ENCODE measurements around the gene SOD3. TPM values are rescaled to one million over a fixed set of nuclear protein-coding genes. Genes with fewer than 3 reads are reported as not detected.
A peak's percentile ranks its signal among the peaks of the same experiment; 100 is the strongest.

SOD3 gene
- total RNA-seq, 1 experiment from 2014 or later, result 0.07 TPM

DNA sequence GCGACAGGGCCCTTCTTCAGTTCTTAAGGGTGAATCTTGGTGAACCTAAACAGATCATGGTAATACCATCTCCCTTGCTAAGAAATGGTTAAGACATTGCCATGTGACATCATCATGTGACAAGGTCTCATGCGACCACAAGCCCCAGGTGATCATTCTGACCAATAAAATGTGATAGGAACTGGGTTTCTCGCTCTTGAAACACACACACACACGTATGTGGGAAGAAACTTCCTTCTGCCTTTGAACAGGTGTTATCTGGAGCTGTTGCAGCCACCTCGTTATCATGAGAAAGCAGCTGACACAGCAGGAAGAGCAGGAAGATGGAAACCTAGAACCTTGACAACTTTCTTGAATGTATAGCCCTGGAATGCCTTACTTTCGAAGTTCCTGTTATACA is 10.2 kb downstream of the SOD3 start:
- Histone ChIP-seq H3K4me3 (ENCODE audit: insufficient read depth, low read depth, low read length) (no peak overlapping the region), H3K27me3 (ENCODE audit: control insufficient read depth, insufficient read depth, low read length) (peaks cover 16% of the 10 kb centered on the region), H3K36me3 (replicated peaks; ENCODE audit: control insufficient read depth, insufficient read depth, low read length) (no peaks in the 10 kb centered on the region)
- DNase-seq, result peak; percentile 32

DNA sequence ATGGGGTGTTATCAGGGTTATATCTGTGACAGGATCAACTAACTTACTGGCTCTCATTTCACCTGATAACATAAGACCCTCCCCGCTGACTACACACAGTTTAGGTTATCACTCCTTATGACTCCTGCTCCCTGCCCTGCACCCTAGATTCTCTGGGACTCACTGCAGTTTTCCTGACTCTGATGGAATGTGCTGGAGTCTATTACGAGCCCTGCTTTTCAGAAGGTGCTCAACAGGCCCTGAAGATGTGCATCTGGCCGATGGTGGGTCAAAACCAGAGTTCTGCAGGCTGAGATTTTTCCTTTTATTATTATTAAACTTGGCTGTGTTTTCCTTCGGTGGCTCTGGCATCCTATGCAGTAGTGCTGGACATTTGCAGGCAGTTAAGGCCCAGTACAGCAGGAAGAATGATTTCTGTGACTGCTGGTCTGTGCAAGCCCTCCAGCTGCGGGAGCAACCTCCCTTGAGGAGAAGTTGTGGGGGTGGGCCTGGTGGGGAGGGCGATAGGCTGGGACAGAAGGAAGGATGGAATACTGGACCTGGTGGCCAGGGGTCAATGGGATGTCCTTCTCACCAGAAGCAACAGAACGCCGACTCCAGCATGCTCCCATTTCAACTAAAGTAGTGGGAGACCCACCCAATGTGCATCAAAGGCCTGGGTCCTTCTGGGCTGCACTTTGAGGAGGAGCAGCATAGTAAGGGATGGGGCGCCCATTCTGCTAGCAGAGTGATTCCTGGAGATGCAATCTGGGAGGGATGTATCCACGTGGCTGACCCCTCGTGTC is 11.0 kb downstream of the SOD3 start:
- Histone ChIP-seq H3K27me3 (ENCODE audit: control insufficient read depth, insufficient read depth, low read length) (peaks cover 8% of the 10 kb centered on the region; the same call in 1 of the 2 replicates), H3K36me3 (replicated peaks; ENCODE audit: control insufficient read depth, insufficient read depth, low read length) (no peaks in the 10 kb centered on the region), H3K4me3 (ENCODE audit: insufficient read depth, low read depth, low read length) (no peak overlapping the region)
- DNase-seq, result no peak

DNA sequence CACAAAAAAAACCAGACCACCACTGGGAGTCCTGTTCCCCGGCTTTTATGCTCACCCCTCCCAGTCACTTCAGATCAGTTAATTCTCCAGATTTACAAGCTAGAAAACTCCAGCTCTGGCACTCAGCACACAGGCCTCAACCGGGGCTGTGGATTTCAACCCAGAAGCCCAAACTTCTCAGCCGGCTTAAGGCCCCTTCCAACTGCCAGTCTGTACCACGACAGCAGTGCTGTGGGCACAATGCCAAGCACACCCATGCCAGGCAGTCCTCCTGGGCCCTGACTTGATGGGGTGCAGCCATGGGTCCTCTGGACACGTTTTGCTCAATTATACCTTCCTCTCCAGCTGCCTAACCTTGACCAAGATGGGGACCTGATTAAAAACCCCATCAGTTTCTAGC is 12.2 kb downstream of the SOD3 start:
- DNase-seq, result no peak
- Histone ChIP-seq H3K27me3 (ENCODE audit: control insufficient read depth, insufficient read depth, low read length) (peaks cover under 1% of the 10 kb centered on the region; the same call in 1 of the 2 replicates), H3K36me3 (replicated peaks; ENCODE audit: control insufficient read depth, insufficient read depth, low read length) (no peaks in the 10 kb centered on the region), H3K4me3 (ENCODE audit: insufficient read depth, low read depth, low read length) (no peak overlapping the region)

DNA sequence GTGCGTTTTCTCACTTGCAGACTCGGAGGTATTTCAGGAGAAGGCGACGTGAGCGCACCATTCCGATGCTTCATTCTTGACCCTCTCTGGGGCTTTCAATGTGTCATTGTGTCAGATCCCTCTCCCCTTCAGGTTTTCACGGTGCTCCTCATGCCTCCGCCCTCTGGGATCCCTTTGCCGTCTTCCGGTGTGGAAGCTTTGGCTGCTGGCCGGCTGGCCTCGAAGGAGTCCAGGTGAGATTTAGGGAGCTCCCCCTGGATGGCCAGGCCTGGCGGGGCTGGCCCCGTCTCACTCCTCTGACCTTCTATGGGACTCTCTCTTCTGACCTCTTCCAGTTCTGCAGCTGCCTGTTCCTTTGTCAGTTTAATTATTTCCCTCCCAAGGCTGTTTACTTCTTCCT is 12.9 kb downstream of the SOD3 start:
- H3K4me3 ChIP-seq (ENCODE audit: insufficient read depth, low read depth, low read length), result no peak overlapping the region
- H3K36me3 ChIP-seq (replicated peaks; ENCODE audit: control insufficient read depth, insufficient read depth, low read length), result no peaks in the 10 kb centered on the region
- peak; percentile 14 for DNase-seq
- no peaks in the 10 kb centered on the region for H3K27me3 ChIP-seq (ENCODE audit: control insufficient read depth, insufficient read depth, low read length)

DNA sequence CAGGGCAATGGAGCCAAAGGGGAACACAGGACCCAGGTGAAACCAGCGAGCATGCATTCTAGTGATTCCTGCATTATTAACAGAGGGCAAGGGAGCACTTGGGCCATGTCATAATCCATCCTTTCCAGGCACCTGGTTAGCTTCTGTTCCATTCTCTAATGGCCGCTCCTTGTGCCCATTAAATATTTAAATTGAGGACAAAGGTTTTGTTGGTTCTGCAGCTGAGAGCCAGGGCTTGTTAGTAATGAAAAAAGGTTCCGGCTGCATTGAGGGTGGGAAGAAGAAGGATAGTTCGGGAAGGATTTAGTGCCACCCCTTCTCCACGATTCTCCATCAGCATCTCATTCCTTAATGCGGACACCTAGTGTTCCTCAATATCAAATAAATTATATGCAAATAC is 13.6 kb downstream of the SOD3 start:
- H3K27me3 ChIP-seq (ENCODE audit: control insufficient read depth, insufficient read depth, low read length), result no peaks in the 10 kb centered on the region
- no peak for DNase-seq
- no peaks in the 10 kb centered on the region for H3K36me3 ChIP-seq (replicated peaks; ENCODE audit: control insufficient read depth, insufficient read depth, low read length)

DNA sequence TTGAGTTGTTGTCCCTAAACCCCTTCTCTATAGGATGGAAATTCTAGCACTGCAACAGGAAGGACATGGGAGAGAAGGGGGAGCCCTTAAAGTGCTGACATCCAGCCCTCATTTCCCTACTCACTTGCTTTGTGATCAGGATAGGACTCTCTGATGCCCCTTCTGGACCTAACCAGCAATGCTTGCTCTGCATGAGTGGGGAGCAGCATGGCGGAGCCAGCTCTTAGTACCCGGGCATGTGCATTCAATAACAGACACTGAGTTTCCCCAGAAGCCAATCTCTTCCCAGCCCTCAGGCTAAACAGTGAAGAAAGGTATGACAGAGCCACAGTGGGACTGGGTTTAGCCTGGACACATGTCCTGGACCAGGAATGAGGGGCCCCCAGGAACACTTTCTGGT is 14.0 kb downstream of the SOD3 start:
- Histone ChIP-seq H3K36me3 (replicated peaks; ENCODE audit: control insufficient read depth, insufficient read depth, low read length) (no peaks in the 10 kb centered on the region), H3K27me3 (ENCODE audit: control insufficient read depth, insufficient read depth, low read length) (no peaks in the 10 kb centered on the region)
- DNase-seq, result peak; percentile 68

More for the DNA sequence above, 13.6 kb downstream of the SOD3 start:
- no peak overlapping the region for H3K4me3 ChIP-seq (ENCODE audit: insufficient read depth, low read depth, low read length)

DNA sequence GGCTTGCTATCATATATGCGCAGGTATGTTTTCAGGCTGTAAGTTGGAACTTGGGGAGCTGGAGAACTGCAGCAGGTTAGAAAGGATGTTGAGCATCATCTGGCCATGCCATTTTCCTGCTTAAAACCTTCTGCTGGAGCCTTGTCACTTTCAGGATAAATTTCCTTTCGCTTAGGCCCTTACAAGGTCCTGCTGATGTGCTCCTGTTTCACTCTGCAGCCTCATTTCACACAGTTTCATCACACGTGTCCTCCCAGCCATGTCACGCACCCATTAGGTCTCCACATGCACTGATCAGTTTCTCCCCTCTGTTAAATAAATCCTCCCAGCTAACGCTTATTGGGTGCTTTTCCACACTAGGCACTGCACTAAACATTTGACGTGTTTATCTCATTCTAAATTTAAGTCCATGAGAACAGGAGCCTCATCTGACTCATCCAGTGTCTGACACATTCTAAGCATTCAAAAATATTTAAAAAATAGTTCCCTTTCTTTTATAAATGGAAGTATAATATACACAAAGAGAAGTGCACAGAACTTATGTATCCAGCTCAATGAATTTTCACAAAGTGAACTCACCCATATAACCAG is 14.5 kb downstream of the SOD3 start:
- H3K4me3 ChIP-seq (ENCODE audit: insufficient read depth, low read depth, low read length), result no peak overlapping the region
- no peaks in the 10 kb centered on the region for H3K27me3 ChIP-seq (ENCODE audit: control insufficient read depth, insufficient read depth, low read length)
- DNase-seq, result no peak
- no peaks in the 10 kb centered on the region for H3K36me3 ChIP-seq (replicated peaks; ENCODE audit: control insufficient read depth, insufficient read depth, low read length)

More for the DNA sequence above, 14.0 kb downstream of the SOD3 start:
- H3K4me3 ChIP-seq (ENCODE audit: insufficient read depth, low read depth, low read length), result no peak overlapping the region

DNA sequence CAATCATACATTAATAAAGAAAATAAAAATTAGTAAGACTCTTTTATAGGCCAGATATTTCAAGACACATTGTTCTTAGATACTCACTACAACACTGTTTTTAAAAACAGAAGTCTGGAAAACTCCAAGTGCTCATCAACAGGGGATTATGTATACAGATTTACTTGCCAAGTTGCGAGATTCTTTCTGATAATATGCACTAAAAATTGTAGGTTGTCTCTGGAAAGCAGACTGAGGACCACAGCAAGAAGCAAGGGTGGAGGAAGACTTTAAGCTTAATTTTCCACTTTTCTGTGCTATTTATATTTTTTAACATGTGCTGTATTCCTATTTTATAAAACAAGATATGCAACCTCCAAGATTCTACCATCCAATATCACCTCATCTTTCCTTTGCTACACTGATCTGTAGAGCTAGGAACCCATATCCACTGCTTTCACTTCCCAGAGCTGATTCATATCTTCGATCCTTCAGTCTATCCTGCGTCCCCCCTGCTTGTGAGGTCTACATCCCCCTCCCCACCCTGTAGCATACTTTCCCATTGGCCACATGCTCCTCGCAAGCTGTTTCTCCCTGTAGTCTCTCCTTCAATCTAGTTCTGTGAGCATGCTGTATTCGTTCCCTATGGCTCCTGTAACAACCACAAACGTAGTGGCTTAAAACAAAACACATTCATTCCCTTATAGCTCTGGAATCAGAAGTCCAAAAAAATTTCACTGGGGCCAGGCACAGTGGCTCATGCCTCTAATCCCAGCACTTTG is 15.7 kb downstream of the SOD3 start:
- no peak for DNase-seq
- Histone ChIP-seq H3K36me3 (replicated peaks; ENCODE audit: control insufficient read depth, insufficient read depth, low read length) (no peaks in the 10 kb centered on the region), H3K27me3 (ENCODE audit: control insufficient read depth, insufficient read depth, low read length) (no peaks in the 10 kb centered on the region), H3K4me3 (ENCODE audit: insufficient read depth, low read depth, low read length) (no peak overlapping the region)

DNA sequence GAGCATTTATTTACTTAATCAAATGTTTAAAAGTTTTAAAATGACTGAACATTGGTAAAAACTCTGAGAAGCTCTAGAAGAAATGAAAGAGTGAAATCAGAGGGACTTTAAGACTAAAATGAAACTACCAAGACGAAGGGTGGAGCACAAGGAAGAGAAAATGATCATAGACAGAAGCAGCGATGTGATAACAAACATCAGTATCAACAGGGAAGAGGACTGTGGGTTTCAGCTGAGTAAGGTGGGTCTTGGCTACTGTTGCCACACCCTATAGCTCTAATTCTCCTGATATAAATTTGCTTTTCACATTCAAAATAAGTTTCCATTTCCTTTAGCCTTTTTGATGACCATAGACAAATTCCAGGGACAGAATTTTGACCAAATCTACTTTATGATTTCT is 18.4 kb downstream of the SOD3 start:
- no peak overlapping the region for H3K4me3 ChIP-seq (ENCODE audit: insufficient read depth, low read depth, low read length)
- H3K27me3 ChIP-seq (ENCODE audit: control insufficient read depth, insufficient read depth, low read length), result no peaks in the 10 kb centered on the region

DNA sequence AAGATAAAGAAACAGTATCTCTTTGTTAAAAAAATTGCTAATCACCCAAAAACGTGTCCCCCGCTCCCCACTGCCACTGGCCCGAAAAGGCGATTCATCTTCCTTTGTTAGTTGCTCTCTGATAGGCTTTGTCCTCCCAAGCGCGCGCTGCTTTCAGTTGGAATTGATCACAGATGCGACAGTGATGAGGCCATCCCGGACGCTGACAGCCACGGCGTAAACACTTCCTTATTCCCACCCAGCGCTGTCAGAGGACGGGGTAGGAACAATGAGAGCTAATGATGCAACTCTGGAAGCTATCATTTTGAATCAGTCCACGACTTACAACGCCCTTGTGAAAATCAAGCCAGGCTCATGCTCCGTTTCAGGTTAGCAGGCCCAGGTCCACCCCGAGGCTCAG is 21.4 kb downstream of the SOD3 start:
- H3K27me3 ChIP-seq (ENCODE audit: control insufficient read depth, insufficient read depth, low read length), result no peaks in the 10 kb centered on the region
- DNase-seq, result no peak
- no peak overlapping the region for H3K4me3 ChIP-seq (ENCODE audit: insufficient read depth, low read depth, low read length)
- H3K36me3 ChIP-seq (replicated peaks; ENCODE audit: control insufficient read depth, insufficient read depth, low read length), result no peaks in the 10 kb centered on the region

More for the DNA sequence above, 18.4 kb downstream of the SOD3 start:
- no peaks in the 10 kb centered on the region for H3K36me3 ChIP-seq (replicated peaks; ENCODE audit: control insufficient read depth, insufficient read depth, low read length)
- no peak for DNase-seq

DNA sequence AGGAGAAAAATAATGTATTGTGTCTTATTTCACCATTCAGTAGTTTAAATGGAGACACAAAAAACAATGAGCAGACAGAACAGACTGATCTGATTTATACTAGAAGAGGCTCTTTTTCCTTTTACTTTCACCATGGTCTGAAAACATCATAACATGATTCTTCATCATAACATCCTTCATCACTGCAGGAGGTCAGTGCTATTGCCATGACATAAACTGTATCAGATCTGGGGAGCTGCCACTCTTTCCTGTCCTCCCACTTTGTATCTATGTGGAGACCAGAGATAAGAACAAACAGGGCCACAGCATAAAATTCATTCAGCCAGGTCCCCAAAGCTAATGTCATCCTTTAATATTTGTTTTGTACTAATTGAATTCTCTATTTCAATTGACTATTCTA is 25.2 kb downstream of the SOD3 start:
- no peaks in the 10 kb centered on the region for H3K27me3 ChIP-seq (ENCODE audit: control insufficient read depth, insufficient read depth, low read length)
- no peak for DNase-seq
- no peak overlapping the region for H3K4me3 ChIP-seq (ENCODE audit: insufficient read depth, low read depth, low read length)
- H3K36me3 ChIP-seq (replicated peaks; ENCODE audit: control insufficient read depth, insufficient read depth, low read length), result no peaks in the 10 kb centered on the region

DNA sequence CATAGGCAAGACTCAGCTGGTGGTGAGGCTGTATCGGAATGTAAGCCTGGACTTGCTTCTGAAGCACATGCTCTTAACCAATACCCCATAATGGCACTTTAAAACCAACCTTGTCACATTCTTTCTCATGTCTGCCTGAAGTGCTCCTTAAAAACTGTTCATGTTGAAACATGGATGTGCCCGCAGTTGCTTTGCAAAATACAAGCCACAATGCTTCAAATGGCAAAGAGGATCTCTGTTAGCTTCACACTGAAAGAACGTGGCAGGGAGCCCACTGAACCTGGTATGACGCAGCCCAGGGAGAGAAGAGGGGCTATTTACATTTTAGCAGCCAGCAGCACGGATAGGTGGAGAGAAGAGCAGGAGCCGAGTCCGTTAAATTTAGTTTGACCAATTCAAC is 29.3 kb downstream of the SOD3 start:
- Histone ChIP-seq H3K27me3 (ENCODE audit: control insufficient read depth, insufficient read depth, low read length) (no peaks in the 10 kb centered on the region), H3K4me3 (ENCODE audit: insufficient read depth, low read depth, low read length) (no peak overlapping the region), H3K36me3 (replicated peaks; ENCODE audit: control insufficient read depth, insufficient read depth, low read length) (no peaks in the 10 kb centered on the region)
- no peak for DNase-seq

DNA sequence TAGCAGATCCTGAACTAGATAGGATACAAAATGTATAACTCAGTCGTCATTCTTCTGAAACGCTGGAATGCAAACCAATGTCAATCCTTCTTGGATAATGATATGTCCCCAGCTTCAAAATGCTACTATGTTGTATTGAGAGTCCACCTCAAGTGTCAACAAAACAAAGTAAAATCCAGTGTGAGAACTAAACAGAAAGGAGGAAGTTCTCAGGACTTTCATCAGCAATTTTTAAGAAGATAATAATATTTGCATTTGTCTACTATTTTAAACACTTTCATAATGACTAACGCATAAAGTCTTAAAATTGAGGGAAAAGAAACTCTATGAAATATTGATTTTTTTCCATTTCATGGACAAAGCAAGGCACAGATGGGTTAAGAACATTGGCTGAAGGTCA is 36.3 kb downstream of the SOD3 start:
- Histone ChIP-seq H3K4me3 (ENCODE audit: insufficient read depth, low read depth, low read length) (no peak overlapping the region), H3K36me3 (replicated peaks; ENCODE audit: control insufficient read depth, insufficient read depth, low read length) (no peaks in the 10 kb centered on the region), H3K27me3 (ENCODE audit: control insufficient read depth, insufficient read depth, low read length) (no peaks in the 10 kb centered on the region)
- no peak for DNase-seq

DNA sequence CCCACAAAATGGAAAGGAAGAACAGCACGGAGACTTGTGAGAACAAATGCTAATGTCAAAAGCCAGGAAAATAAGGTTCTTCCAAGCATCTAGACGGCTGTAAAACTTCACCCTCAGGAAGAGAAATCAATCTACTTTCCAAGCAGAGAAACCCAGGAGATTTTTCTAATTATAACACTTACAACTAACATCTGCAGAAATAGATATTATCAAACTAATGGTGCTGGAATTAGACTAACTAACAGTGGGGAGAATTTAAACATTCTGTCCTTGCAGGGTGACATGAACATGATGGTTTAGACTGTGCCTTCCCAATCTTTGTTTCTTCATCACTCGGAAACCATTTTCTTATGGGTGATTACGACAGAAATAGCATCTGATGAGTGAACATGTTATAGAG is 40.3 kb downstream of the SOD3 start:
- Histone ChIP-seq H3K4me3 (ENCODE audit: insufficient read depth, low read depth, low read length) (no peak overlapping the region), H3K27me3 (ENCODE audit: control insufficient read depth, insufficient read depth, low read length) (no peaks in the 10 kb centered on the region), H3K36me3 (replicated peaks; ENCODE audit: control insufficient read depth, insufficient read depth, low read length) (no peaks in the 10 kb centered on the region)
- no peak for DNase-seq

Measured in H7 (cell line).